Mesodermal cell (in vitro differentiated cells): ENCODE data around the gene PXK.

Experiments used
- H3K27ac ChIP-seq: 2 replicates; pipeline ENCODE4 v1.7.0; 2013; ENCODE audit warnings: mild to moderate bottlenecking, low read depth, low read length, moderate library complexity; ENCODE audit not compliant: severe bottlenecking
- H3K36me3 ChIP-seq: 2 replicates; pipeline ENCODE4 v1.7.1; 2013; ENCODE audit warnings: mild to moderate bottlenecking, low read length, moderate library complexity; ENCODE audit not compliant: control insufficient read depth, insufficient read depth
- H3K4me1 ChIP-seq: one replicate; pipeline ENCODE4 v1.7.1; 2013; ENCODE audit warnings: mild to moderate bottlenecking, low read length; ENCODE audit not compliant: insufficient read depth, control insufficient read depth, poor library complexity, severe bottlenecking
- H3K4me3 ChIP-seq: 2 replicates; pipeline ENCODE4 v1.7.0; 2013; ENCODE audit warnings: low read length, control low read depth, mild to moderate bottlenecking; ENCODE audit not compliant: insufficient read depth, poor library complexity, severe bottlenecking; ENCODE audit errors: extremely low read depth
- H3K9me3 ChIP-seq: 2 replicates; pipeline ENCODE4 v1.7.1; 2013; ENCODE audit warnings: mild to moderate bottlenecking, low read length, moderate library complexity; ENCODE audit not compliant: control insufficient read depth
- WGBS, 2 experiments: methylation state at CpG; one replicate each; pipeline ENCODE4 v1.1.5; 2013; ENCODE audit warnings: missing lambda C conversion rate in 2 of 2; ENCODE audit not compliant: insufficient coverage in 2 of 2; 5-methylcytosine and 5-hydroxymethylcytosine counted together

Gene PXK

GRCh38 chr3:58466899-58467563 lies 134.3 kb downstream of the PXK start:
- Histone ChIP-seq H3K9me3 (no peaks in the 10 kb centered on the region), H3K36me3 (no peaks in the 10 kb centered on the region), H3K27ac (no peak overlapping the region), H3K4me3 (no peak overlapping the region), H3K4me1 (peaks cover 17% of the 10 kb centered on the region)
- WGBS, 2 experiments: 86 to 88% methylated on average over 3 to 4 of the region's 4 CpGs

DNA sequence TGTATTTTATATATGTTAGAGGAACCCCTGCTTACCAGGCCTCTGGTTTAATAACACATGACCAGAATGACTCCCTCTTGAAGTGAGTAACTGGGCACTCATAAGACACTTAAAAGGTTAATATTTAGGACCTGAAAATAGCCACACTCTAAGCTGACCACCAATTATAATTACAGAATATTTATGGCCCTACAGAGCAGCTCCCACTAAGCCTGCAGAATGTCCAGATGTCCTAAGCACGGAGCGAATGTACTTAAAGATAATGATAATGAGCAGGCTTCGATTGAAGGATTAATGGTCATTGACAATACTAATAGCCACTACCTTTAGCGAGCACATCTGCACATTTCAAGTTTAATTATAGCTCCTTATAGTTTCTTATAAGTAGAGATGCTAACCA lies 136.4 kb downstream of the PXK start:
- H3K27ac ChIP-seq: no peak overlapping the region
- no peak overlapping the region for H3K4me3 ChIP-seq
- no peaks in the 10 kb centered on the region for H3K9me3 ChIP-seq
- H3K4me1 ChIP-seq: peaks cover 17% of the 10 kb centered on the region
- WGBS, 2 experiments: no CpG with 5 or more reads among the region's 4 CpGs
- no peaks in the 10 kb centered on the region for H3K36me3 ChIP-seq

- H3K36me3 ChIP-seq: no peaks in the 10 kb centered on the region
- WGBS, 2 experiments: 96 to 99% methylated on average over 9 to 11 of the region's 12 CpGs
- no peak overlapping the region for H3K4me3 ChIP-seq
- H3K9me3 ChIP-seq: no peaks in the 10 kb centered on the region
- H3K27ac ChIP-seq: peak overlapping the region; percentile 76
- H3K4me1 ChIP-seq: peaks cover 23% of the 10 kb centered on the region
These were observed 137.8 kb downstream of the PXK start for GRCh38 chr3:58470363-58471024.

DNA sequence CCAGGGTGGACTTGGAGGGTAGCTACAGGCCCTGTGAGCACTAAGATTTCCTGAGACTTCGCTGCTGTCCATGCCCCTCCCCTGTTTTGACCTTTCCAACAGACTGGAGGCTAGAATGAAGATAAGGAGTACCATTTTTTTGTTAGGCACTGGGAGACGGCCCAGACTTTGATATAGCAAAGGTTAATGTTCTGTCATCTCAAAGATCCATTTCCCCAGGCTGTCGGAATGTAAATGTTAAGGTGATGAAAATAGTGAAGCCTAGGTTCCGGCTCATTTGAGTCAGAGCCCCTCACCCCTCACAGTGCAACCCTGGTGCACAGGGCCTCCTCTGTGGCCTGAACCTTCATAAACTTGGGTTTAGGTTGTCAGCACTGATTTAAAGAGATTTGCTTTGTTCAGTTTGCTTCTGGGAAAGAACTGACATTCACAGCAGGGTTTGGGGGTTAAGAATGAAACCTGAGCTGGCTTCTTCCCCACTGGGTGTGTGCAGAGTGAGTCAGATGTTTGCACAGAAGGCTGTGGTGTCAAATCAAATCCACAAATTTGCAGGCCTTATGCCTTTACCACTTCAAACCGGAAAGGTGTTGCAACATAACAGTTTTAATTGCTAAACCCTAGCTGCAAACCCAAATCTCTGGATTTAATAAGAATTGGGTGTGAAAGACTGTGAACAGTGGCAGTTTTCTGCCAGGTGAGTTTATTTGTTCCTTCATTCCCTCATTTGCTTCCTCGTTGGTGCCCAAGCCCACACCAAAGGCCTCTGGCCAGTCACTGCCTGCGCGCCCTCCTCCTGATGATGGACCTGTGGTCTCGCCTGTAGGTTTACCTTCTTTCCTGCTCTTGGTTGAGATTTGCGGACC lies 138.6 kb downstream of the PXK start:
- WGBS, 2 experiments: 88 to 95% methylated on average over 6 to 7 of the region's 10 CpGs
- H3K4me3 ChIP-seq: no peak overlapping the region
- H3K27ac ChIP-seq: peak overlapping the region; percentile 76
- no peaks in the 10 kb centered on the region for H3K36me3 ChIP-seq
- peaks cover 23% of the 10 kb centered on the region for H3K4me1 ChIP-seq
- no peaks in the 10 kb centered on the region for H3K9me3 ChIP-seq

DNA sequence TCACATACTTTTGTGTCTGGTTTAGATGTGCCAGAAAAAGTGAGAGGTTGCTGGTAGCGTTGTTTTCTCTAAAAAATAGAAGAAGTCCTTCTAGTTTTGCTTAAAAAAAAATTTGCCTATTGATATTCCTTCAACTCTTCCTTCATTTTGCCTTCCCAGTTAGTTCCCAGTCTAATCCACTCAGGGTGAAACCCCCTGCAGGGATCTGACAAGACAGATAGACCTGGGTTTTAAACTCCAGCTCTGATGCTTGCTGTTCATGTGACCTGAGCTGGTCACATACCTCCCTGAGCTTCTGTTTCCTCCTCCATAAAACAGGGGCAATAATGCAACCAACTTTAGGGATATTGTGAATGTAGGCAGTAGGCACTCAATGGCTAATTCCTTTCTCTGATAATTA lies 140.6 kb downstream of the PXK start:
- Histone ChIP-seq H3K36me3 (no peaks in the 10 kb centered on the region), H3K27ac (no peak overlapping the region), H3K4me1 (peaks cover 23% of the 10 kb centered on the region), H3K9me3 (no peaks in the 10 kb centered on the region), H3K4me3 (no peak overlapping the region)
- WGBS, 2 experiments: 100% methylated on average over 1 of the region's 1 CpG; no CpG with 5 or more reads in 1 of the 2 experiments

DNA sequence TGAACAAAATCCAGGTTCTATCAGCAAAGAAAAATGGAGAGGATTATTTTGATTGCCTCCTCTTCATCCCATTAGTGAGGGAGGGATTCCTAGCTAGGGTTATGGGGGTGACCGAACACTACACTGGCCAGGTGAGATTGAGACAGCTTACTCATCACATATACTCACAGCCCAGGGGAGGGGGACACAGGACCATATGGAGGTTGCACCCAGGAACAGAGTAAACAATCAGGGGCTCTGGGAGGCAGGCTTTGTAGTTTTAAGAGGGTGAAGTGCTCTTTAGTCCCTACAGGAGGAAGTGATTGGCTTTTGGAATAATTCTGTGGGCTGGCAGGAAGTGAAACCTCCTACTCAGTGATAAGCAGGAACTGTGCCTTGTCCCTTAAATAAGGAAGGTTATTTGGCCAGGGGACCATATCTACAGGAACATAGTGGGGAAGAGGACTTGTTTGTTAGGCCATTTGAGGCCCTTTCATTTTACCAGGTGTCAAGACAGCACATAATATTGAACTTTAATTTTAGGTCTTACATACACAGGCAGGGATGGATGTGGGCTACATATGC lies 141.7 kb downstream of the PXK start:
- H3K36me3 ChIP-seq: no peaks in the 10 kb centered on the region
- H3K4me3 ChIP-seq: no peak overlapping the region
- H3K9me3 ChIP-seq: peaks cover 5% of the 10 kb centered on the region
- no CpG with 5 or more reads among the region's 1 CpG for WGBS, 2 experiments
- H3K4me1 ChIP-seq: peaks cover 23% of the 10 kb centered on the region
- no peak overlapping the region for H3K27ac ChIP-seq

GRCh38 chr3:58474967-58475578 lies 142.4 kb downstream of the PXK start:
- no peaks in the 10 kb centered on the region for H3K36me3 ChIP-seq
- no peak overlapping the region for H3K4me3 ChIP-seq
- H3K9me3 ChIP-seq: peaks cover 5% of the 10 kb centered on the region
- no peak overlapping the region for H3K27ac ChIP-seq
- peaks cover 23% of the 10 kb centered on the region for H3K4me1 ChIP-seq
- 90 to 98% methylated on average over 3 of the region's 3 CpGs for WGBS, 2 experiments
